ENCODE data around the gene AGRP. TPM values are rescaled to one million over a fixed set of nuclear protein-coding genes. Genes with fewer than 3 reads are reported as not detected.

The AGRP gene
- total RNA-seq, 1 donor from 2014 or later: not detected

GRCh38 chr16:67521095-67521804 lies 37.9 kb upstream of the AGRP start:
- Mint-ChIP-seq H3K4me1 (ENCODE audit: low read depth, unreplicated experiment) (peaks cover 22% of the 10 kb centered on the region), H3K4me3 (ENCODE audit: unreplicated experiment) (peak overlapping the region; percentile 88), H3K9me3 (ENCODE audit: unreplicated experiment) (peaks cover 4% of the 10 kb centered on the region), H3K36me3 (ENCODE audit: low read depth, unreplicated experiment) (no peaks in the 10 kb centered on the region), H3K27me3 (ENCODE audit: low read depth, unreplicated experiment) (peaks cover 27% of the 10 kb centered on the region), H3K27ac (ENCODE audit: unreplicated experiment) (peak overlapping the region; percentile 97)
- Histone ChIP-seq H4K20me1 (ENCODE audit: insufficient read depth, low read length) (no peaks in the 10 kb centered on the region), H3K9ac (ENCODE audit: low read length) (peak overlapping the region; percentile 87), H3K36me3 (ENCODE audit: insufficient read depth, low read length) (no peaks in the 10 kb centered on the region), H3K4me2 (ENCODE audit: low read length) (peak overlapping the region; percentile 98), H2AFZ (ENCODE audit: low read depth, low read length) (peak overlapping the region; percentile 93), H3K27ac (ENCODE audit: low read depth, low read length) (peak overlapping the region; percentile 89), H3K79me2 (ENCODE audit: insufficient read depth, low read length) (no peaks in the 10 kb centered on the region), H3K4me1 (ENCODE audit: insufficient read depth, low read length) (peaks cover 18% of the 10 kb centered on the region), H3K9me3 (ENCODE audit: insufficient read depth, low read depth, low read length) (no peaks in the 10 kb centered on the region), H3K4me3 (ENCODE audit: insufficient read depth, low read depth, low read length) (peak overlapping the region; percentile 63), H3K27me3 (ENCODE audit: insufficient read depth, low read length) (no peaks in the 10 kb centered on the region)
- FAIRE-seq (no peak), DNase-seq (ENCODE audit: low read depth) (peak; percentile 78)
- TF ChIP-seq CTCF (IDR thresholded peaks at IDR 0.05; ENCODE audit: insufficient read depth, low read depth, low read length): peak; percentile 94
- TF ChIP-seq EZH2 (IDR thresholded peaks at IDR 0.05; ENCODE audit: insufficient read depth, low read length): no peak

- Histone ChIP-seq H3K27me3 (ENCODE audit: insufficient read depth, low read length) (no peaks in the 10 kb centered on the region), H3K9me3 (ENCODE audit: insufficient read depth, low read depth, low read length) (no peaks in the 10 kb centered on the region), H4K20me1 (ENCODE audit: insufficient read depth, low read length) (no peaks in the 10 kb centered on the region), H3K4me3 (ENCODE audit: insufficient read depth, low read depth, low read length) (no peak overlapping the region), H3K27ac (ENCODE audit: low read depth, low read length) (no peak overlapping the region), H3K4me1 (ENCODE audit: insufficient read depth, low read length) (peaks cover 15% of the 10 kb centered on the region), H3K9ac (ENCODE audit: low read length) (no peak overlapping the region), H3K4me2 (ENCODE audit: low read length) (no peak overlapping the region), H3K36me3 (ENCODE audit: insufficient read depth, low read length) (no peaks in the 10 kb centered on the region), H2AFZ (ENCODE audit: low read depth, low read length) (no peak overlapping the region), H3K79me2 (ENCODE audit: insufficient read depth, low read length) (no peaks in the 10 kb centered on the region)
- no peak for FAIRE-seq
- Mint-ChIP-seq H3K27me3 (ENCODE audit: low read depth, unreplicated experiment) (peaks cover 15% of the 10 kb centered on the region), H3K36me3 (ENCODE audit: low read depth, unreplicated experiment) (no peaks in the 10 kb centered on the region), H3K4me3 (ENCODE audit: unreplicated experiment) (no peak overlapping the region), H3K4me1 (ENCODE audit: low read depth, unreplicated experiment) (peaks cover 13% of the 10 kb centered on the region), H3K9me3 (ENCODE audit: unreplicated experiment) (no peaks in the 10 kb centered on the region), H3K27ac (ENCODE audit: unreplicated experiment) (no peak overlapping the region)
- no peak for DNase-seq (ENCODE audit: low read depth)
- TF ChIP-seq CTCF (IDR thresholded peaks at IDR 0.05; ENCODE audit: insufficient read depth, low read depth, low read length) (no peak), EZH2 (IDR thresholded peaks at IDR 0.05; ENCODE audit: insufficient read depth, low read length) (no peak)
These were observed 35.9 kb upstream of the AGRP start for GRCh38 chr16:67519242-67519641.

GRCh38 chr16:67518676-67519075 lies 35.3 kb upstream of the AGRP start:
- Histone ChIP-seq H3K4me3 (ENCODE audit: insufficient read depth, low read depth, low read length) (no peak overlapping the region), H3K27ac (ENCODE audit: low read depth, low read length) (no peak overlapping the region), H3K27me3 (ENCODE audit: insufficient read depth, low read length) (no peaks in the 10 kb centered on the region), H3K4me2 (ENCODE audit: low read length) (no peak overlapping the region), H3K9me3 (ENCODE audit: insufficient read depth, low read depth, low read length) (no peaks in the 10 kb centered on the region), H3K9ac (ENCODE audit: low read length) (no peak overlapping the region), H3K36me3 (ENCODE audit: insufficient read depth, low read length) (no peaks in the 10 kb centered on the region), H4K20me1 (ENCODE audit: insufficient read depth, low read length) (no peaks in the 10 kb centered on the region), H2AFZ (ENCODE audit: low read depth, low read length) (no peak overlapping the region), H3K79me2 (ENCODE audit: insufficient read depth, low read length) (no peaks in the 10 kb centered on the region), H3K4me1 (ENCODE audit: insufficient read depth, low read length) (peaks cover 15% of the 10 kb centered on the region)
- no peak for DNase-seq (ENCODE audit: low read depth)
- H3K27ac Mint-ChIP-seq (ENCODE audit: unreplicated experiment): no peak overlapping the region
- TF ChIP-seq CTCF (IDR thresholded peaks at IDR 0.05; ENCODE audit: insufficient read depth, low read depth, low read length): no peak
- no peak for TF ChIP-seq EZH2 (IDR thresholded peaks at IDR 0.05; ENCODE audit: insufficient read depth, low read length)
- no peaks in the 10 kb centered on the region for H3K36me3 Mint-ChIP-seq (ENCODE audit: low read depth, unreplicated experiment)
- H3K9me3 Mint-ChIP-seq (ENCODE audit: unreplicated experiment): no peaks in the 10 kb centered on the region
- no peak overlapping the region for H3K4me3 Mint-ChIP-seq (ENCODE audit: unreplicated experiment)
- FAIRE-seq: no peak
- peaks cover 13% of the 10 kb centered on the region for H3K4me1 Mint-ChIP-seq (ENCODE audit: low read depth, unreplicated experiment)
- H3K27me3 Mint-ChIP-seq (ENCODE audit: low read depth, unreplicated experiment): peaks cover 15% of the 10 kb centered on the region
